ENCODE results near the gene ACOT11. TPM values are rescaled to one million over a fixed set of nuclear protein-coding genes. Genes with fewer than 3 reads are reported as not detected.
"Not testable (repeated sequence)": the region's sequence is repeated elsewhere in the genome, so short reads cannot be mapped to it uniquely, and the experiment has no call there.

The ACOT11 gene
- total RNA-seq, 8 experiments from 2014 or later = 0.35 to 1.9 (median 0.93) TPM

GRCh38 chr1:54513921-54514580, 34.0 kb upstream of the ACOT11 start:
- 73 to 100% (median 95%) methylated on average over 1 to 23 of the region's 24 CpGs; no CpG with 5 or more reads in 3 of the 10 experiments for WGBS, 10 experiments
- in situ Hi-C loops (cut with MboI; ENCODE audit: low pct_unique_long_range_greater_than_20kb in 2 of 9, low sequenced_read_pairs in 9 of 9, unreplicated experiment in 9 of 9) = loop anchor here in 1 of 9 experiments (25.0 kb wide), 1 partner anchor 298 kb away; the partner anchor contains the start of gene TTC22
- not testable (repeated sequence) for H3K4me3 ChIP-seq; H3K27ac ChIP-seq; H3K4me1 ChIP-seq (replicated peaks in 1 of 2); ATAC-seq (replicated peaks in 6 of 8)

DNA sequence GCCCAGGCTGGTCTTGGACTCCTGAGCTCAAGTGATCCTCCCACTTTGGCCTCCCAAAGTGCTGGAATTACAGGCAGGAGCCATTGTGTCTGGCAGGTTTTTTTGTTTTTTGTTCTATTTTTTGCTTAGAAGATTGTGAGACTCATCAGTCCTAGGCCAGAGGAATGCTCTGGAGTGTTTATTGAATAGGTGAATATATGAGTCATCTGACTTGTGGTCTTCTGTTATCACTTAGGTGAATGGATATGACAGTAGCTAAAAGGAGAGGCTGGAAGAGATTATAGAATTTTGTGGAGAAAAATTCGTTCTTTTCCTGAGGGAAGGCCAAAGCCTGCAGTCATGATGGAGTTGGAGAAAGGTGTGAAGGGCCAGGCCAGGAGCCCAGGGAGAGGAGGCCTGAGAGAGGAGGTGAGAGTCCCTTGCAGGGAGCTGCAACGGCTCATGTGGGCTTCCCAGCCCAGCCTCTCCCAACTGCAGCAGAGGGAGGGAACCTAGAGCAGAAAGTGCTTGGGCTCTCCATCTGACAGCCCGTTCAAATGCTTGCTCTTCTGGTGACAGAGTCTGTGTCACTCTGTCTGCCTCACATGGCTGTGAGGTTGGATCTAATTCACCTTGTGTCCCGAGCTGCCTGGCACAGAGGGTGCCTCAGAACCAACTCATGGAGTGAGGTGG, 31.6 kb upstream of the ACOT11 start:
- in situ Hi-C loops (cut with MboI; ENCODE audit: low pct_unique_long_range_greater_than_20kb in 2 of 9, low sequenced_read_pairs in 9 of 9, unreplicated experiment in 9 of 9) = loop anchor here in 1 of 9 experiments (25.0 kb wide), 1 partner anchor 296 kb away; the partner anchor contains the start of gene TTC22
- no peak for ATAC-seq (replicated peaks in 6 of 8)
- peaks cover 0 to 4% of the 10 kb centered on the region in 2 donors for H3K4me1 ChIP-seq (replicated peaks in 1 of 2)
- no peak overlapping the region for H3K4me3 ChIP-seq
- no peak overlapping the region for H3K27ac ChIP-seq
- WGBS, 10 experiments = 0 to 73% (median 40%) methylated on average over 1 to 4 of the region's 4 CpGs; no CpG with 5 or more reads in 2 of the 10 experiments

- no peak overlapping the region for H3K4me3 ChIP-seq
- in situ Hi-C loops (cut with MboI; ENCODE audit: low pct_unique_long_range_greater_than_20kb in 2 of 9, low sequenced_read_pairs in 9 of 9, unreplicated experiment in 9 of 9) = loop anchor here in 1 of 9 experiments (25.0 kb wide), 1 partner anchor 295 kb away; the partner anchor contains the start of gene TTC22
- 20 to 100% (median 84%) methylated on average over 1 to 7 of the region's 9 CpGs; no CpG with 5 or more reads in 1 of the 10 experiments for WGBS, 10 experiments
- H3K4me1 ChIP-seq (replicated peaks in 1 of 2) = peaks cover 0 to 4% of the 10 kb centered on the region in 2 donors
- no peak overlapping the region for H3K27ac ChIP-seq
- peak in 5 of 8 experiments; percentile 33 to 69 (median 43) for ATAC-seq (replicated peaks in 6 of 8)
Observed at GRCh38 chr1:54517496-54517895, 30.5 kb upstream of the ACOT11 start.

- Histone ChIP-seq H3K4me1 (replicated peaks in 1 of 2) (peaks cover 0 to 4% of the 10 kb centered on the region in 2 donors), H3K4me3 (no peak overlapping the region), H3K27ac (no peak overlapping the region)
- WGBS, 10 experiments = 7 to 82% (median 63%) methylated on average over 2 of the region's 2 CpGs; no CpG with 5 or more reads in 1 of the 10 experiments
- ATAC-seq (replicated peaks in 6 of 8) = no peak
- in situ Hi-C loops (cut with MboI; ENCODE audit: low pct_unique_long_range_greater_than_20kb in 2 of 9, low sequenced_read_pairs in 9 of 9, unreplicated experiment in 9 of 9) = loop anchor here in 1 of 9 experiments (25.0 kb wide), 1 partner anchor 294 kb away; the partner anchor contains the start of gene TTC22
Observed at GRCh38 chr1:54518489-54518888, 29.5 kb upstream of the ACOT11 start.

DNA sequence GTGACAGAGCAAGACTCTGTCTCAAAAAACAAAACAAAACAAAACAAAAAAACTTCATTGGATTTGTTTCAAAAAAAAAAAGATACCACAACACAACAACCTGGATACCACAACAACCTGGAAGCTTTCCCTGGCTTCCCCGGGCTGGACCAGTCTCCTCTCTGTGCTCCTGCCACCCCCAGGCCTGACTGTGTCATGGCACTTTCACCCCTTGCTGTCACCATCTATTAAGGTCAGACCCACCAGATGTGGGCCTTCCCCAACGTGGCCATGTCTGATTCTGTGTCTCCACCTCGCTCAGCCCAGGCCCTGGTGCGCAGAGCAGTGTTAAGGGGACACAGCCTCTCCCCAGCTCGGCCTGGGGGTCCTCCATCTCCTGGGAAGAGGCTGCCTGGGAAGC, 28.3 kb upstream of the ACOT11 start:
- in situ Hi-C loops (cut with MboI; ENCODE audit: low pct_unique_long_range_greater_than_20kb in 2 of 9, low sequenced_read_pairs in 9 of 9, unreplicated experiment in 9 of 9) = loop anchor here in 1 of 9 experiments (25.0 kb wide), 1 partner anchor 293 kb away; the partner anchor contains the start of gene TTC22
- WGBS, 10 experiments = 0 to 100% (median 51%) methylated on average over 1 to 4 of the region's 5 CpGs; no CpG with 5 or more reads in 4 of the 10 experiments
- Histone ChIP-seq H3K4me3 (no peak overlapping the region), H3K4me1 (replicated peaks in 1 of 2) (peaks cover 0 to 4% of the 10 kb centered on the region in 2 donors), H3K27ac (no peak overlapping the region)
- peak in 4 of 8 experiments; percentile 19 to 43 (median 25) for ATAC-seq (replicated peaks in 6 of 8)

DNA sequence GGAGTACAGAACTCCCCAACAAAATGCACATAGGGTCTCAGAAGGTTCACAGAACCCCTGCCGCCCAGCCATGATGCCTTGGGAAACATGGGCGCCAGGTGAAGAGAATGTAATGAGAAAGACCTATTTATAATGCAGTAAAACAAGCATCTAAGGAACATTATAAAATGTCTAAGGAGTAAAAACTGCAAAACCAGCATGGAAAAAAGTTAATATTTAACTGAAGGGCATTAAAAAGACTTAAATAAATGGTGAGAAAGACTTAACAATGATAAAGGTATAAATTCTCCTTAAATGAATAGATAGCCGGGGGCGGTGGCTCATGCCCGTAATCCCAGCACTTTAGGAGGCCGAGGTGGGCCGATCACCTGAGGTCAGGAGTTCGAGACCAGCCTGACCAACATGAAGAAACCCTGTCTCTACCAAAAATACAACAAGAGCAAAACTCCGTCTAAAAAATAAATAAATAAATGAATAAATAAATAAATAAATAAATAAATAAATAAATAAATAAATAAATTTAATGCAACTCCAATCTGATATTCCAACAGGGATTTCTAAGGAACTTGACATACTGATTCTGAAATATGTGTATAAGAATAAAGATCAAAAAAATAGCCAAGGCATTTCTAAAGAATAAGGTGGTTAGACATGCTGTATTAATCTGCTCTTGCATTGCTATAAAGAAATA, 27.3 kb upstream of the ACOT11 start:
- H3K4me3 ChIP-seq = no peak overlapping the region
- 79 to 96% (median 84%) methylated on average over 2 to 9 of the region's 9 CpGs for WGBS, 10 experiments
- in situ Hi-C loops (cut with MboI; ENCODE audit: low pct_unique_long_range_greater_than_20kb in 2 of 9, low sequenced_read_pairs in 9 of 9, unreplicated experiment in 9 of 9) = loop anchor here in 1 of 9 experiments (25.0 kb wide), 1 partner anchor 292 kb away; the partner anchor contains the start of gene TTC22
- H3K27ac ChIP-seq = no peak overlapping the region
- no peak for ATAC-seq (replicated peaks in 6 of 8)
- H3K4me1 ChIP-seq (replicated peaks in 1 of 2) = peaks cover 0 to 4% of the 10 kb centered on the region in 2 donors

DNA sequence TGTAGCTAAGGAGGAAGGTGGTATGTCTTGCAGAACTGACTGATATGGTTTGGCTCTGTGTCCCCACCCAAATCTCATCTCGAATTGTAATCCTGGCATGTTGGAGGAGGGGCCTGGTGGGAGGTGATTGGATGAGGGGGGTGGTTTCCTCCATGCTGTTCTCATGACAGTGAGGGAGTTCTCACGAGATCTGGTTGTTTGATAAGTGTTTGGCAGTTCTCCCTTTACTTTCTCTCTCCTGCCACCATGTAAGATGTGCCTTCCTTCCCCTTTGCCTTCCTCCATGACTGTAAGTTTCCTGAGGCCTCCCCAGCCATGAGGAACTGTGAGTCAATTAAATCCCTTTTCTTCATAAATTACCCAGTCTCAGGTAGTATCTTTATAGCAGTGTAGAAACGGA, 21.5 kb upstream of the ACOT11 start:
- ATAC-seq (replicated peaks in 6 of 8); H3K4me3 ChIP-seq; in situ Hi-C loops (cut with MboI; ENCODE audit: low pct_unique_long_range_greater_than_20kb in 2 of 9, low sequenced_read_pairs in 9 of 9, unreplicated experiment in 9 of 9); H3K27ac ChIP-seq; H3K4me1 ChIP-seq (replicated peaks in 1 of 2): not testable (repeated sequence)
- 25 to 78% (median 66%) methylated on average over 1 to 3 of the region's 3 CpGs; no CpG with 5 or more reads in 2 of the 10 experiments for WGBS, 10 experiments

DNA sequence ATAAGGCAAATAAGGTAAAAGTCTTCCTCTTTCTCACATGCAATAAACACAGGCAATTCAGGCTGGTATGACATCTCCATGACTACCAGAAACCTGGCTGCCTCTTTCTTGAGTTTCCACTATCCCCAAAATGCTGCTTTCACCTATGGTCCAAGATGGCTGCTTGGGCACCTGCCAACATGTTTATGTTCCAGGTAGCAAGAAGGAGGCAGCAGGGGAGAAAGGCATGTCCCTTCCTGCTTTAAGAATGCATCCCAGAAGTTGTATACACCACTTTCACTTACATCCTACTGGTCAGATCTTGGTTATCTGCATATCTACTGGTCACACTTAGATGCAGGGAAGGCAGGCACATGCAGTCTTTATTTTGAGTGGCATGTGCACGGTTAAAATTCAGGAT, 19.4 kb upstream of the ACOT11 start:
- no peak overlapping the region for H3K27ac ChIP-seq
- 0 to 100% (median 80%) methylated on average over 1 of the region's 1 CpG; no CpG with 5 or more reads in 3 of the 10 experiments for WGBS, 10 experiments
- no peaks in the 10 kb centered on the region for H3K4me1 ChIP-seq (replicated peaks in 1 of 2)
- no peak overlapping the region for H3K4me3 ChIP-seq
- in situ Hi-C loops (cut with MboI; ENCODE audit: low pct_unique_long_range_greater_than_20kb in 2 of 9, low sequenced_read_pairs in 9 of 9, unreplicated experiment in 9 of 9) = no loop called here
- ATAC-seq (replicated peaks in 6 of 8) = no peak

DNA sequence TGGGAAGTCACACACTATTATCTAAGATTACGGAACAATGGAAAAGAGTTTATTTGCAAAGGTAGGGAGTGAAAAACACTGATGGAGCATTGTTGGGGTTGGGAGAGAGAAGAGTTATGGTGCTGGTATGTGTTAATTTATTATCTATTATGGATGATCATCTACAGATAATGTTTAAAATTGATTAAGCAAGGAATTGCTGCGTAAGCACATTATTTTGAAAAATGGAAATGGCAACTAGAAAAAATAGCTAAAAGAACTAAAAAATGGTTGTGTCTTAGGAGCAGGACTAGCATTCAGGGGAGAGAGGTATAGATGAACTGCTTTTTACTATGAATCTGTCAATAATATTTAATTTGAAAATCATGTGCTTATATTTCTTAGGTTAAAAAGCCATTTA, 16.0 kb upstream of the ACOT11 start:
- H3K4me1 ChIP-seq (replicated peaks in 1 of 2) = no peaks in the 10 kb centered on the region
- H3K27ac ChIP-seq = no peak overlapping the region
- no peak overlapping the region for H3K4me3 ChIP-seq
- ATAC-seq (replicated peaks in 6 of 8) = no peak
- WGBS, 10 experiments = 68 to 100% (median 96%) methylated on average over 1 to 2 of the region's 2 CpGs
- in situ Hi-C loops (cut with MboI; ENCODE audit: low pct_unique_long_range_greater_than_20kb in 2 of 9, low sequenced_read_pairs in 9 of 9, unreplicated experiment in 9 of 9) = no loop called here

- H3K4me3 ChIP-seq; ATAC-seq (replicated peaks in 6 of 8); H3K27ac ChIP-seq; H3K4me1 ChIP-seq (replicated peaks in 1 of 2); in situ Hi-C loops (cut with MboI; ENCODE audit: low pct_unique_long_range_greater_than_20kb in 2 of 9, low sequenced_read_pairs in 9 of 9, unreplicated experiment in 9 of 9): not testable (repeated sequence)
- 32 to 100% (median 77%) methylated on average over 1 to 4 of the region's 4 CpGs; no CpG with 5 or more reads in 1 of the 10 experiments for WGBS, 10 experiments
Observed at GRCh38 chr1:54536656-54537055, 11.4 kb upstream of the ACOT11 start.

GRCh38 chr1:54537611-54538010, 10.4 kb upstream of the ACOT11 start:
- Histone ChIP-seq H3K27ac (no peak overlapping the region), H3K4me1 (replicated peaks in 1 of 2) (peaks cover 0 to 6% of the 10 kb centered on the region in 2 donors), H3K4me3 (no peak overlapping the region)
- no peak for ATAC-seq (replicated peaks in 6 of 8)
- in situ Hi-C loops (cut with MboI; ENCODE audit: low pct_unique_long_range_greater_than_20kb in 2 of 9, low sequenced_read_pairs in 9 of 9, unreplicated experiment in 9 of 9) = no loop called here
- 0 to 87% (median 52%) methylated on average over 1 to 4 of the region's 4 CpGs for WGBS, 10 experiments

DNA sequence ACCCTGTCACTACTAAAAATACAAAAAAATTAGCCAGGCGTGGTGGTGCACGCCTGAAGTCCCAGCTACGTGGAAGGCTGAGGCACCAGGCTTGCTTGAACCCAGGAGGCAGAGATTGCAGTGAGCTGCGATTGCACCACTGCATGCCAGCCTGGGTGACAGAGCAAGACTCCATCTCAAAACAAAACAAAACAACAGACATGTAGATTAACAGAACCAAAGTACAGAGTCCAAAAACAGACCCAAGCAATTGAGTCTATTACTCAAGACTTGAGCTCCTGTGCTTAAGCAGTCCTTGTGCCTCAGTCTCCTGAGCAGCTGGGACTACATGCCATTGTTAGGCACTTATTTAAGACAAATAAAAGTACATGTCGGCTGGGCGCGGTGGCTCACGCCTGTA, 9.5 kb upstream of the ACOT11 start:
- in situ Hi-C loops (cut with MboI; ENCODE audit: low pct_unique_long_range_greater_than_20kb in 2 of 9, low sequenced_read_pairs in 9 of 9, unreplicated experiment in 9 of 9) = no loop called here
- peaks cover 0 to 14% of the 10 kb centered on the region in 2 donors for H3K4me1 ChIP-seq (replicated peaks in 1 of 2)
- H3K4me3 ChIP-seq = no peak overlapping the region
- ATAC-seq (replicated peaks in 6 of 8) = no peak
- WGBS, 10 experiments = 88 to 100% (median 91%) methylated on average over 1 to 8 of the region's 8 CpGs; no CpG with 5 or more reads in 2 of the 10 experiments
- H3K27ac ChIP-seq = no peak overlapping the region
